NCI-H226 (cell line): ENCODE data around the gene VSTM2B.
"Not testable (repeated sequence)": the region's sequence is repeated elsewhere in the genome, so short reads cannot be mapped to it uniquely, and the experiment has no call there.

ENCODE experiments used
- DNase-seq: peaks from one replicate; pipeline ENCODE4 v3.0.0-alpha.2; 2015

VSTM2B gene

DNA sequence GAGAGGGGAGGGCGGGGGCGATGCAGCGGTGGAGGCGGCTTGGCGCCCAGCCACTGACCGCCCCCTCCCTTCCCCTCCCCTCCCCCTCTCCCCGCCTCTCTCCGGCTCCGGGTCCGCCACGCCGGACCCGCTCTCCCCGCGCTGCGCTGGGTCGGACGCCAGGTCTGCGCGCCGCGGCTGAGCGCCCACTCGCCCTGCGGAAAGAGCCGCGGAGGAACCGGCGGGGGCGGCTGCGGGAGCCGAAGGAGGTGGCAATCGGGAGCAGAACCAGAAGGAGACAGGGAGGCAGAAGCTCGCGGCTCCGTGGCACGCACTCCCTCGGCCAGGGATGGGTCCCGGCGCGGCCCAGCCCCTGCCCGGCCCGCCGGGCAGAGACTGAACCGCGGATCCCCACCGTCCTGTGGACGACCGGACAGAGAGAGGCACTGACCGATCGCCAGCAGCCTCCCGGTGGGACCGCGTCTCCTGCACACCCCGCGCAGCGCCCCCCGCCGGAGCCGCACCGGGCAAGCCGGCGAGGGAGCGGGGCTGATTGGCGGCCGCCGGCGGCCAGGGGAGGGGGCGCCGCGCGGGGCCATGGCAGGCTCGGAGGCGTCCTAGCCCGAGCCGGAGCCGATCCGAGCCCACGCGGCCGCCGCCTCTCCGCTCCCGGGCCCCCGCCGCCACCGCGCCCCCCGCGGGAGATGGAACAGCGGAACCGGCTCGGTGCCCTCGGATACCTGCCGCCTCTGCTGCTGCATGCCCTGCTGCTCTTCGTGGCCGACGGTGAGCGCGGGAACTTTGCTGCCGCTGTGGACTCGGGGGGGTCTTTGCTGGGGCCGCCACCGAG lies at the start of gene VSTM2B:
Gene VSTM2B, plus strand, starts transcription at position 94 of the 829 bp plus-strand sequence. Its CDS starts 590 bp downstream, at position 684.
- DNase-seq, result no peak

DNA sequence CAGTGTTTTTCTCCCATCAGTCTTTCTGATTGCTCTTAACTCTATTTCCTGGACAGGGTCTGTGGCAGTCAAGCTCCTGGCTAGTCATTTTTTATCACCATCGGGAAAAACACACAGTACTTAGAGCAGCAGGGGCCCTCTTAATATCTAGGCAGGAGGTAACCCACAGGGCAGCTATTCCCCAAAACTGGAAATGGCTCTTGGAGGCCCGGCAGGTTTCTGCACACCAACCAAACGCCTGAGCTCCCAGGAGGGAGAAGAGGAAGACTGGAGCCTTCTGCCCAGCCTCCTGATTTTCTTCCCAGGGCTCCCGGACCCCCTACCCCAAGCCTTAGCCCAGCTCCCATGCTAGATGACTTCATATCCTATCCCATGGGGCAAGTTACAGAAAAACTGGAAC lies 49.3 kb upstream of the VSTM2B start:
- DNase-seq, result no peak

DNA sequence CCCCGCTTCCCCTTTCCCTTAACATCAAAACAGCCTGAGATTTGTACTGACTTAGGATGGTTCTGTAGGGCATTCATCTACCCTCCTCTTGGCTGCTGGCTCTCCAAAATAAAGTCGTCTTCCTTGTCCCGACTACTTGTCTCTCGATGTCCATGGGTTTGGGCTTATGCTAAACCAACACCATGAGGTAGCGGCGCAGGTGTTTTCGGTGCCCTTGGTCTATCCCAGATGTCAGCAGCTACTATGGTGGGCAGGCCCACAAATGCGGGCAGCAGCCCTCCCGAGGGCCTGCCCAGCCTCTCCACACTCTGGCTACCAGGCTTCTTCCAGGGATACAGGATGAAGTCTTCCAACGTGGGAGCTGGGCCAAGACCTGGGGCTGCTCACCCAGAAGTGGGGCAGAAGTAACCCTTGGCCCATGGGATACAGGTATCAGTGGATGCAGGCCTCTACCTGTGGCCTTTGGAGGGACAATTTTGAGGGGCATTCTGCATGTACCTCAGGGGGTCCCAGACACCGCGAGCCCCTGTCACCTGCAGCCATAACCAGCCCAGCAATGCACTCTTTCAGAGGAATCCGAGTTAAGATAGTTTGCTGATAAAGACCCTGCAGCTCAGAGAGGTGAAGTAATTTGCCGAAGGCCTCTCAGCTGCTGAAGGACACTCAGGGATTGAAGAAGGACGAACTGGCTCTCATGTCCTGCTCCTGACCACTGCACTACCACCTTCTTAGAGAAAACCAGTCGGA lies 47.8 kb upstream of the VSTM2B start:
- no peak for DNase-seq

DNA sequence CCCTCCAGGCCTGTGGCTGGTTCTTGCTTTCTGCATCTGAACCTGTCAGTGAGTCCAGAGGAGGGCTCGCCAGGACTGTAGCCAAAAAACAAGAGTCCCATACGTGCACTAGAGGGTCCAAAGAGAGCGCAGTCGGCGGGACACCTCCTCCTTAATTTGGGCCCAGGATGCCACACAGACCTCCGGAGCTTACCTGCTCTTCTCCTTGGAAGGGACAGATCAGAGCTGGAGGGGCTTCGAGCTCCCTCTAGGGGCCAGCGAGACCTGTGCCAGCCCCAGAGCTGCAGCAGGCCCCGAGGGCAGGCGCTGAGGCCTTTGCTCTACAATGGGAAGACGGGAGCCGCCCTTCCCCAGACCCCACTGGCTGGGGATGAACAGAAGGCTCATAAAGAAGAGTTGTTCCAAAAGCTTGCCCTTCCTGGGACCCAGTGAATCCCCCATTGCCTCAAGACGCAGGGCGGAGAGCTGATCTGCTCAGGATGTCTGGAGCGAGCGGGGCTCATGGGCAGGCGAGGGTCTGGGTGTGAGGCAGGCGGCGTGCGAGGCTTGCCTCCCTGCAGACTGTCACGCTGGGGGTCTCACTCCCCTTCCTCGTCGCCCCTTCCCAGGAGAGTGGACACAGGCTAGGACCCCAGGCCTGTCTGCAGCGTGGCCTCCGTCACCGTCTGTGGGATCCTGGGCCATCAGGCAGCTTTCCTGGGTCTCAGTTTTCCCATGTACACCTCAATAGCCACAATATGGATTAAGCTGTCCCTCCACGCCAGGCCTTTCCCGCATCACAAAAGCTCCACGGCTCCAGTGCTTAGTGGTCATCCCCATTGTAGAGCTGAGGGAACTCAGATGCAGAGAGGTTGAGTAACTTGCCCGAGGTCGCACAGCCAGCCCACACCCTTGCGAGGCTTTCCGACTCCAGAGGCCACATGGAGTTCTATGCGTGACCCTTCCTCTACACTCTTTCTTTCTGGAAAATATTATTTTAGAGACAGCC lies 46.9 kb upstream of the VSTM2B start:
- no peak for DNase-seq

DNA sequence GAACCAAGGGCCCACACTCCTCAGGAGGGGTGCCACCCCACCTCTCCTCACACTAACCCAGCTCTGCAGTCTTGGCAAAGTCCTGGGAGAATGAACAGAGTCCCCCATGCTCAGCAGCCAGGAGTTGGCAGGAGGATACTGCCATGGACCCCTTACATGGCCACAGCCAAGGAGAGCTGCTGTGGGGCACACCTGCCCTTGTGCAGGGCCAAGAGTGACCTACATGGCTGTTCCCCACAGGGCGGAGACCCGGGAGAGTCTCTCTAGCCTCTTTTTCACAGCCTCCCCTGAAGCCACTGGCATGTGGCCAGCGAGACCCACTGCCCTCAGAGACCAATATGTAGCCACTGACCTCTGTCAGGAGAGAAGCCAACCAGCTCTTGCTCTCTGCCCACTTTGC lies 45.9 kb upstream of the VSTM2B start:
- DNase-seq, result no peak

DNA sequence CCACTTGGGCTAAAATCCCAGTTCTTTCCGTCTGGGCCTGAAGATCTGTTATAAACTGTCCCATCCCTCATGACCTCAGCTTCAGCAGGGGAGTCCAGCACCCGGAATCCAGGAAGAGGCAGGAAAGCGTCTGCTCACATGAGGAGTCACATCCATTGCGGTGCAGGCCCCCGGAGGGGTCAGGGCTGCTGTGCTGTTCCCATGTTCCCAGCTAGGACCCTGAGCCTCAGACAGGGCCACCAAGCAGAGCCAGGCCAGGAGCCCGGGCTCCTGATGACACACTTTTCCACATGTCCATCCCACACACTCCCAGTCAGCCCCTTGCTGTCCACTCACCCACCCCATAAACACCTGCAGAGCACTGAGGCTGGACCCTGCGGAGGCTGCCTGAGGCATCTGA lies 45.3 kb upstream of the VSTM2B start:
- no peak for DNase-seq

DNA sequence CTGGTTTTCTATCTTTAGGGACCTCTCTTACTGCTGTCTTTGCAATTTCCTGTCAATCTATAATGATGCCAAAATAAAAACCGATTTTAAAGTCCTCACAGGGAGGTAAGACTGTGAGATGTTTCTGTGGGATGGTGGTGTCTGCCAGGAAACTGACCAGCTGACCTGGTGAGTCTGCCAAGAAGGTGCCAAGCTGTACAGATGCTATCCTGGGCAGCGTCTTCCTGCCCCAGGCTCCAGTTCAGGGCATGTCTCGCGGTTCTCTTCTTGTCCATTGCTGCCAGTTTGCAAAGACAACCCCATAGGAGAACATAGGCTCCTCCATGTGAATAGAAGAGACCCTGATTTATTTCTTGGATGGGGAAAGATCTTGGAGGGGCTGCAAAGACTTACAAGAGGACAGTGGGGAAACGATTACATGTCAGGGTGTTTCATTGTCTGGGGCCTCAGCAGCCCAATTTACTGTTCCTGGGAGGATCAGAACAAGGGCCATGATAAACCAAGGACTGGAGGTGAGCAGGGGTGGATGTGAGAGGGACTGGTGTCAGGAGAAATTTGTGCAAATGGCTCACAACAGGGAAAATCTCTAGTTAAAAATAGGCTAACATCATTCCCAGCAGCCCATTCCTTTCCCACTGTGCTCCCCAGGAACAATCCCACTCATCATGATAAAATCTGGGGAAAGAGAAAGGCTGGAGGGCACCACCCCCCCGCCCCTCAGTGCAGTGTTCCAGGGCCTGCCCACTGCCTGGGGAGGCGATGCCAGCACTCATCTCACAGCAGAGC lies 42.7 kb upstream of the VSTM2B start:
- DNase-seq, result no peak

DNA sequence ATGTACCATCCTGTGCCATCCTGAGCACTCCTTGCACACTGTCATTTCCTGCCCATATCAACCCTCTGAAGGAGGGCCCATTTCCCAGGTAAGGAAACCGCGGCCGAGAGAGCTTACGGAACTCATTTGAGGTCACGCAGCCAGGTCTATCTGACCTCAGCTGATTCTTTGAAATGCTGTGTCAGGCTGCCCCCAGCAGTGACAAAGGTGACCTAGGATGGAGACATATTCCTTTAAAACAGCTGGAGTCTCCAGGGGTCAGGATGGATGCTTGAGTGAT lies 42.2 kb upstream of the VSTM2B start:
- DNase-seq, result no peak

DNA sequence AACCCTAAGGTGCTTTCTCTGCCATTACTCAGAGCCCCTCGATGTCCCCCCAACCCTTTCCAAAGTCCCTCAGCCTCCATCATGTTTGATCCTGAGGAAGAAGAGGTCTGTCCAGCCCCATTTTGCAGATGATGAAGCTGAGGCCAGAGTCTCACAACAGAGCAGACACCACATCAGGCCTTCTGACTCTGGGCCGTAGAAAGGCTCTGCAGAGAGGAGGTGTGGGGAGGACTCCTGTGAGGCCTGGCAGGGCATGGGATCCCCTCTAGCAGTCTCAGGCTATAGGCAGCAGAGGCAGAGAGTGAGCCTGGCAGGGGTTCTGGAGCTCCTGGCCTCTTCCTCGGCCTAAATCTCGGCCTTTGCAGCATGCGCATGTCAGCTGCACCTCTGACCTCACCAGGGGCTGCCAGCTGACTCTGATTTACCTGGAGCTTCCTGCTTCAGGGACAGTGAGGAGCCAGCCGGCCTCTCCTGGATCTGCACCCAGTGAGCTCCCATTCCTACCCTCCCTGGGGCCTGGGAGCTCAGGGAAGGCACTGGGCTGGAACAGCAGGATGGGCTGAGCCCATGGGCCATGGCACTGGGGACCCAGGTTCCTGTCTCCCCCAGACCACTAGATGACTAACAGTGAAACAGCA lies 41.7 kb upstream of the VSTM2B start:
- no peak for DNase-seq

DNA sequence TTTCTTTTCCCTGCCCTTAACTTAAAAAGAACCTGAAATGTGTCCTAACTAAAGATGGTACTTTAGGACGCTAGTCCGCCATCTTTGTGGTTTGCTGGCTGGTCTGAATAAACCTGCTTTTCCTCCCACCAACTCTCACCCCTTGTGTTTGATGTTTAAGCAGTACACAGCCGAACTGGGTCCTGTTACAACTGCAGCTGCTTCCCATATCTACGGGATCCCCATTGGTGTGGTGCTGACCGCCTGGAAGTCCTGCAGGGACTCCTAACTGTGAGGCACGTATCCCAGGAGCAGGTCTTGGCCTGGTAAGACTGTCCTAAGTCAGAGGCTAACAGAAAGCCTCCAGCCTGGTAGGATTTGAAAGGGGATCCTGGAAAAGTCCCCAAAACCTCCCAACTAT lies 40.9 kb upstream of the VSTM2B start:
- no peak for DNase-seq

DNA sequence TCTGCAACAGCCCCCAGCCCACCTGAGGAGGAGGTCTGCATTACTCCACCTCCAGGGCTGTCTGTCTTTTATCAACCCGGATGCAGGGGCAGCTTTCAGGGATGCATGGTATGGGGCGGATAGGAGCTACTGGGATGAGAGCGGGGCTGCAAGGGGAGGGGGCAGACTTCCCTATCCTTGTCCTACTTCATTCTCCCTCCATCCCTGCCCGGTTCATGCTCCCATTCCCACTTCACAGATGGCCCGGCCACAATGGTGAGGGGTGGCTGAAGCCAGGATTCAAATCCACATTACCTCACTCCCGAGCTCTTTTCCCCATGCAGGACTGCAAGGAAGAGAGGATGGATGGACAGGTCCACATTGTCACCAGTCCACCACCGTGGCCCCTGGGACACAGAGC lies 40.5 kb upstream of the VSTM2B start:
- no peak for DNase-seq

DNA sequence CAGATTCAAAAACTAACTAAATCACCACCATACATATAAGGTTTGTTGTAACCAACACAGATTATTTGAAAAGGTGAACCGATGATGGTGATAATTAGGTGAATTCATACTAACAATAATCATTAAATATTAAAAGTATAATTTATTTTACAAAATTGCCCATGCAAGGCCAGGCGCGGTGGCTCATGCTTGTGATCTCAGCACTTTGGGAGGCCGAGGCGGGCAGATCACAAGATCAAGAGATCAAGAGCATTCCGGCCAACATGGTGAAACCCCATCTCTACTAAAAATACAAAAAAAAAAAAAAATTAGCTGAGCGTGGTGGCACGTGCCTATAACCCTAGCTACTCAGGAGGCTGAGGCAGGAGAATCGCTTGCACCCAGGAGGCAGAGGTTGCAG lies 38.8 kb upstream of the VSTM2B start:
- DNase-seq, result not testable (repeated sequence)

DNA sequence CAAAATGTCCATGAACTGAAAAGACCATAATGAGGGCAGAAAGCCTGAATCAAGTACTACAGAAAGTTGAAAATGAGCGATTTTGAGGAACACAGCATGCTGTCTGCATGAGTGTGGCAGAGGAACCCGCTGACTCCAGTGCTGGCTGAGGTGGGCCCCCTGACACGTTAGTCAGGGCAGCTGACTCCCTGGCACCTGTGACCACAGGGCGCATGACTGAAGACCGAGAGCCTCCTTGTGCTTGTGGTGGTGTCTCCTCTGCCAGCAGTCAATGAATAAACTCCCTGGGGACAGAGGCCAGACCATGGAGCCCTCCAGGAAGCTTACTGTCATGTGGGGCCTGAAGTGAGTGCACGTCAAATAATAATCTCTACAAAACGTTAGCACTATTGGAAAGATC lies 38.4 kb upstream of the VSTM2B start:
- no peak for DNase-seq

DNA sequence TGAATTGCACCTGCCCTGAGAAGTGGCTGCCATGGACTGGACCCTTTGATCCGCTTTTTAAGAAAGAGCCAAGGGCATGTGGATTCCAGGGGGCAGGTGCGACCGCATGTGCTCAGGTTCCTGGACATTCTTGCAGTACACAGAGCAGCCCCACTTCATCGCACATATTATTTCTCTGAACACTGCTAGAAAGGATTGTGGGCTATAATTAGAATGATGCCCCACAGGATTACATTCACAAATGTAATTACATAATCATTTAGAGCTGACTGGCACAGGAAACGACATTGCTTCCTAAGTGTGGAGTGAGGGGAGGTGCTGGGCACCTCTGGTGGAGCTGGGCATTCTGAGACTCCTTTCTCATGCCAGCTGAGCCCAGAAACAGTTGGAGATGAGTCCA lies 37.5 kb upstream of the VSTM2B start:
- no peak for DNase-seq

DNA sequence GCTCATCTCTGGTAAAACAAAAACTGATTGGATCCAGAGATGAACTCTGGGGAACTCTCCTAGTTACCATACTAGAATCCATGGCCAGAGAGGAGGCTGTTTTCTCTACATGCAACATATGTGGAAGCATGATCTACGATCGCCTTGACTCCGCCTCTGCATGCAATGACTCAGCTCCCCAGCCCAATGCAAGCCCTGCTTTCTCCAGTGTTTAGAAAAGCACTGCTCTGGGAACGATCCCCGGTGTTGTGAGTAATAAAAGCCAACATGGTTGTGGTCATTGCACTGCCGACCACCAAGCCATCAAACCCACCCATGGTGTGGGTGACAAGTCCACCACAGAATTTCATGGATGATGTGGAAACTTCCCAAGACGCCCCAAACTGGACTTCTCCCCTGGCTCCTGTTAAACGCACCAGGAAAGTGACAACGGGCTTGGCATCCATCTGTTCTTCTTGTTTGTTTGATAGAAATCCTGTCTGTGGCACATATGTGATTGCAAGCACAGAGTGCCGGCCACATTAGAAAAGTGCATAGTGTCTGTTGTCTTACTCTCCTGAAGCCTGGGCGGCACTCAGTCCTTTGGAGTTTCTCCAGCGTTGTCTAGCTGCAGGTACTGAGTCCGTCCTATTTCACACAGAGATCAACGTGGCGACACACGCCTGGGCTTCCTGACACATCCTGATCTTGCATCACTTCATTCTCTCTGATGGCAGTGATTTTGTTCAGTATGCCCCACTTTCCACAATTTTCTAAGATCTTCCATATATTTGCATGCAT lies 36.4 kb upstream of the VSTM2B start:
- DNase-seq, result no peak

DNA sequence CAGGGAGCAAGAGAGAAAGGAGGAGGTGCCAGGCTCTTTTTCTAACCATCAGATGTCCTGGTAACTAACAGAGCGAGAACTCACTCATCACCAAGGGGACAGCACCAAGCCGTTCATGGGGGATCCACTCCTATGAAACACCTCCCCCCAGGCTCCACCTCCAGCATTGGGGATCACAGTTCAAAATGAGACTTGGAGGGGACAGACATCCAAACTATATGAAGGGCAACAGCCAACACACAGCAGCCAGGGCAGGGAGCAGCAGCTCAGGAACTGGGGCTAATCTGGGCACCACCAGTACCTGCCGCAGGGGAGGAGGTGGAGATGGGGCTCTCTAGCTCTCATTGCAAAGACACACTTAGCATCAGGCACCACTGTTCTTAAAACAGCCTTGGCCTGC lies 34.3 kb upstream of the VSTM2B start:
- no peak for DNase-seq

DNA sequence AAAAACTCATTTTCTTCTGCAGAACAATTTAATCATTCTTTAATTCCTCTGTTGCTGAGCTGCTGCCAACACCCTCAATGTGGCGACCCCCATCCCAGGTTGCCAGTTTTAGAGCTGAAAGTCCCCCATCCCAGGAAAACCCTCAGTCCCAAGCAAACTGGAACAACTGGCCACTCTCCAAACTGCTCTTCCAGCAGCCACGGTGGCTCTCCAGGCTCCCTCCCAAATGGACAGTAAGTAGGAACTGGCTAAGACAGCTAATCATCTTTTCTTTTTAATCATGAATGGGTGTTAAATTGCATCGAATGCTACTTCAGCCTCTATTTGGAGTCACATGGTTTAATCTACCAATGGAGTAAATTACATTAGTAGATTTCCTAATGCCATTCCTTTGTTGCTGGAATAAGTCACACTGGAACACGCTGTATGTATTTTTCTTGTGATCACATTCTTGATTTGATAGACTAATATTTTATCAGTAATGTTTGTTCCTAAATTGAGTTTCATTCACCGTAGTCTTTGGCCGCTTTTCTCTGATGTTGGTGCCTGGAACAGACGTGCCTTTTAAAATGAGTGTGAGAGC lies 33.7 kb upstream of the VSTM2B start:
- DNase-seq, result no peak

DNA sequence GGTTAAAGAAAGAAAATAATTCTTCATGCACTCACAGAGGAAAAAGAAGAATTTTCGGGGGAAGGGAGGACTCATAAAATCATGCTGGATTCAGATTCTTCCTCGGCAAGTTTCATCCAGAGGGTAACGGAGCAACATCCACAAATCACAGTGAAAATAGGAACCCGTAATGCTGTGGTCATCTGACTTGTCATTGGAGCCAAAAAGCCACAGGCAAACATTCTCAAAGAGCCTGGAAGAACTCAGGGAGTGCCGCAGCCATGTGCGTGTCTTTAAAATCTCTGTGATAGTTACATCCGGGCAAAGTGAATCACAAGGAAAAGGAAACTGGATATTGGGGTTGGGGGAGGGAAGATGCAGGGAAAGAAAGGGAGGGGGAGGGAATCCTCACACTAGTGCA lies 33.0 kb upstream of the VSTM2B start:
- no peak for DNase-seq

DNA sequence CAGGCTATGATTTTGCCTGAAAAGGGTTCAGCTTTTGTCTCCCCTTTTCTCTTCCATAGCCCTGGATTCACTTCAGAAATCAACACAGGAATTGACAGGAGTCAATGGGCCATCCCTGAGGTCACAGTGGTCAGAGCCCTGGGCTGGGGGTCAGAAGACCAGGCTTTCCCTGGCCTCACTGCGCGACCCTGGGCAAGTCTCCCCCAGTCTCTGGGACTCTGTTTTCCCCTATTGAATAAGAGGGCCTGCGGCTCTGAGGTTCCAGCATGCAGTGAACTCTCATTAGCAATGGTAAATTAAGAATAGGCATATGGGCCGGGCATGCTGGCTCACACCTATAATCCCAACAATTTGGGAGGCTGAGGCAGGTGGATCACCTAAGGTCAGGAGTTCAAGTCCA lies 30.7 kb upstream of the VSTM2B start:
- DNase-seq, result no peak

DNA sequence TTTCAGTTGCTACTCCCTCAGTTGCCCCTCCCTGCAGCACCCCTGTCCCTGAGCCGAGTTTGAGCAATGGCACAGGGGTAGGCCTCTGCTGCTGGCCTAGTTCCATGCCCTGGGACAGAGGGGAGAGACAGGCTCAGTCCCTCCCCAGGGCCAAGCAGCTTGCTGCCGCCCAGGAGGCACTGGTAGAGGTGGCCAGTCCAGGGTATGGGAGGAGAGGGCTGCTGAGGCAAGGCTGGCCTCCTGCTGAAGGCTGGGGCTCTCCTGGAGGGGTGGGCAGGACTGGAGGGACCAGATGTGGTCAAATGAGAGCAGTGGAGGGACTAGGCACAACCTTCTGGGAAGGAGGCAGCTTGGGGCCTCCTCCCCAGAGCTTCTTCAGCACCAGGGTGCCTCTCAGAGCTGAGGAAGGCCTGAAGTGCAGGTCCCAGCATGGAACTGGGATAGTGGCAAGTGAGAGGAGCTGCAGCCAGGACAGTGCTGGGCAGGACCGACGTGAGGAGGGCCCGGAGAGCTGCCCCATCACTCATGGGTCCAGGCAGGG lies 29.8 kb upstream of the VSTM2B start:
- DNase-seq, result no peak

DNA sequence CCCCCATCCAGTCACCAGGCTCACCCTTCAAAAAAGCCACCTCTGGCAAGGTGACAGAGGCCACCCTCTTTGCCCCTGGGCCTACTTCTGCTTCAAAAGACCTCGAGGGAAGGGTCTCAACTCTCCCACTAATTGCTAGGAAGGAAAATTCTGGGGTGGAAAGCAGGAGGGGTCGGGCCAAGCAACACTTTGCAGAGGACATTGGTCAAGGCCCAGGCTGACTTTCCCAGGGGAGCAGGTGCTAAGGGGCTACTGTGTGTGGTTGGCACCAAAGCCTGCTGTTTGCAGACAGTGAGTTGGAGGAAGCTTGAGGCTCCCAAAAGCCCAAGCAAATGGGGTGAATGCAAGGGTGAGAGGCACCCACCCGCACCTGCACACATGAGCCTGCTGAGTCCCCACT lies 28.6 kb upstream of the VSTM2B start:
- DNase-seq, result no peak
